HG03432 (cell line): ENCODE data around the gene PTPRG.

Experiments
- ATAC-seq: cut with Tn5 transposase; IDR thresholded peaks from one replicate; pipeline ENCODE4 v1.9.1; 2021; ENCODE audit warnings: mild to moderate bottlenecking, moderate library complexity; ENCODE audit not compliant: unreplicated experiment

The PTPRG gene

GRCh38 chr3:62277450-62277849 is 716.1 kb downstream of the PTPRG start:
- ATAC-seq, result no peak

GRCh38 chr3:62277986-62278385 is 716.6 kb downstream of the PTPRG start:
- ATAC-seq, result no peak

- ATAC-seq, result no peak
Observed at GRCh38 chr3:62281726-62282125, 720.4 kb downstream of the PTPRG start.

- ATAC-seq, result no peak
Observed at GRCh38 chr3:62284442-62284841, 723.1 kb downstream of the PTPRG start.

GRCh38 chr3:62287392-62287927 is 726.1 kb downstream of the PTPRG start:
- no peak for ATAC-seq

GRCh38 chr3:62289922-62290321 is 728.6 kb downstream of the PTPRG start:
- no peak for ATAC-seq

- no peak for ATAC-seq
Observed at GRCh38 chr3:62293051-62293780, 731.8 kb downstream of the PTPRG start.

GRCh38 chr3:62295571-62295970 is 734.2 kb downstream of the PTPRG start:
- no peak for ATAC-seq

GRCh38 chr3:62300617-62301016 is 739.2 kb downstream of the PTPRG start:
- no peak for ATAC-seq

- no peak for ATAC-seq
Observed at GRCh38 chr3:62312201-62312600, 750.8 kb downstream of the PTPRG start.

GRCh38 chr3:62316525-62316924 is 755.2 kb downstream of the PTPRG start:
- ATAC-seq, result no peak

GRCh38 chr3:62318365-62318751 is 757.0 kb downstream of the PTPRG start:
- no peak for ATAC-seq

- peak; percentile 99 for ATAC-seq
Observed at GRCh38 chr3:62318752-62319569, 757.6 kb downstream of the PTPRG start.

- ATAC-seq, result no peak
Observed at GRCh38 chr3:62319570-62320243, 758.3 kb downstream of the PTPRG start.

GRCh38 chr3:62323241-62323640 is 761.9 kb downstream of the PTPRG start:
- ATAC-seq, result no peak

- no peak for ATAC-seq
Observed at GRCh38 chr3:62325896-62326295, 764.5 kb downstream of the PTPRG start.

GRCh38 chr3:62329971-62330370 is 768.6 kb downstream of the PTPRG start:
- no peak for ATAC-seq

GRCh38 chr3:62332017-62332416 is 770.6 kb downstream of the PTPRG start:
- no peak for ATAC-seq

- ATAC-seq, result no peak
Observed at GRCh38 chr3:62332835-62333244, 771.5 kb downstream of the PTPRG start.

GRCh38 chr3:62335196-62335595 is 773.8 kb downstream of the PTPRG start:
- no peak for ATAC-seq

- ATAC-seq, result no peak
Observed at GRCh38 chr3:62343755-62344154, 782.4 kb downstream of the PTPRG start.
